Activated T-helper 1 cell treated with anti-CD3 and anti-CD28 coated beads, Interleukin-12 subunit alpha, Interleukin-12 subunit beta, Interleukin-2, Interleukin-4 antibody, amounts not matched to agents 30 ng/mL and 10 ng/mL and 1 ng/mL, durations not matched to agents 14 hours and 24 hours and 36 hours (primary cell): ENCODE measurements around the gene PCNX2. TPM values are rescaled to one million over a fixed set of nuclear protein-coding genes. Genes with fewer than 3 reads are reported as not detected.

Experiments used
- DNase-seq: peaks from one replicate; pipeline ENCODE4 v3.0.0; 2021; ENCODE audit warnings: low spot score
- H3K27ac Mint-ChIP-seq: one replicate; pipeline ENCODE4 v1.8.0; 2021; ENCODE audit warnings: mild to moderate bottlenecking, mixed read lengths
- H3K27me3 Mint-ChIP-seq: one replicate; pipeline ENCODE4 v1.8.0; 2022; ENCODE audit warnings: mild to moderate bottlenecking, moderate library complexity, mixed read lengths; ENCODE audit not compliant: insufficient read depth
- H3K36me3 Mint-ChIP-seq: one replicate; pipeline ENCODE4 v1.8.0; 2021; ENCODE audit warnings: low read depth, mixed read lengths
- H3K4me1 Mint-ChIP-seq: one replicate; pipeline ENCODE4 v1.8.0; 2021; ENCODE audit warnings: low read depth, mixed read lengths
- H3K4me3 Mint-ChIP-seq: one replicate; pipeline ENCODE4 v1.8.0; 2021; ENCODE audit warnings: mild to moderate bottlenecking, moderate library complexity, mixed read lengths
- H3K9me3 Mint-ChIP-seq: one replicate; pipeline ENCODE4 v1.8.0; 2021; ENCODE audit warnings: mixed read lengths
- intact Hi-C: fragments of 100-400 bp; cut with micrococcal nuclease; formaldehyde crosslinking; loops from one replicate; pipeline ENCODE4 v1.15.1; 2024
- total RNA-seq: library from RNA; stranded (reverse); gene quantifications from 2 replicates; pipeline ENCODE4 v1.2.3, GENCODE V29; 2022

PCNX2 gene
- total RNA-seq, 1 donor from 2014 or later, result 33.7 TPM

DNA sequence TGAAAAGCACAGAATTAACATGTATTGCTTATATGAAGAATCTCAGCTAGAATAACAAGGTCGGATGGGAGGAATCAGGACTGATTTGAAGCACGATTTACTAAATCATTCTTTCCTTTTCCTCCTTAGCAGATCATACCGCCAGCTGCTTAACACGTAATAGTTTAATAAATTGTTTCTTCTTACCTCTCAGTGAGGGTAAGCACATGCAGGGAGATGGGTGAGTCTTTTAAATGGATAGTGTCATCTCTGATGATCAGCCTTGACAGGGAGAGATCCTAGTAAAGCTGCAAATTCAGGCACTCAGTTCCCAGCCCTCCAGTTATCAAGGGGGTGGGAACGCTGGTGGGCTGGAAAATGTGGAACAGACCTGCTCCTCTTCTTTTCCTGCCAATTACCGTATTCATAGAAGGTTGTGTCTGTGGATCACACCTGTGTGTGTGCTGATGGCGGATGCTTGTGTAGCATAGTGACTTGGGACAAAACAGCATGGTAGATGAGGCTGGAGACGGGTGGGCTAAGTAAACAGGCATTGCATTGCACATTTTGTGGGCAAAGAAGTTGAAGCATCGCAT is 314.5 kb downstream of the PCNX2 start:
- H3K27ac Mint-ChIP-seq, result no peak overlapping the region
- H3K4me1 Mint-ChIP-seq, result peaks cover 25% of the 10 kb centered on the region

DNA sequence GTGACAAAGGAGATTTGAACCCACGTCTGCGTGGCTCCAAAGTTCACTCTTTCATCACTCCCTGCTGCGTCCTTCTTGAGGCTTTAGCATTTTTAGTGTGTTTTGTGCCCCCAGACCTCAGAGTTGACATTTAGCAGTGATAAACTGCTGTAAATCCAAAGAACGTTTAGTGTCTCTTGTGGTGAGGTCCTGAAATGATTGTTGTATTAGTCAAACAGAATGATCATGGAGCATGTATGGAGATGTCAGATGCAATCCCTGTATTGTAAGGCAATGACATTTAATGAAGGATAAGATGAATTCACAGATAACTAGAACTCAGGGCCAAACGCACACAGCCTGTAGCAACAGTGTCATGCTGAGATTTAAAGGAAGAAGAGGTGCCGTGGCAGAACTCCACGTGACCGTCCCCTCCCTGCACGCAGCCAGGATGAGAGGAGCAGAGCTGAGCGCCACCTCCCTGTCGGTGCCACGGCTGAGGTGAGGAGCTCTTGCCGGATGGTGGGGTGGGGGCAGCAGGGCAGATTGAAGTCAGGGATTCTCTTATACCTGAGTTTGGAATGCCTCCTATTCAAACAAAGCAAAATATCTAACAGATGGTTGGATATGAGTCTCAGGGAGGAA is 315.1 kb downstream of the PCNX2 start:
- H3K27me3 Mint-ChIP-seq, result no peaks in the 10 kb centered on the region
- intact Hi-C loops, result no loop called here
- H3K9me3 Mint-ChIP-seq, result no peaks in the 10 kb centered on the region
- no peak overlapping the region for H3K4me3 Mint-ChIP-seq
- H3K27ac Mint-ChIP-seq, result no peak overlapping the region
- peaks cover 40% of the 10 kb centered on the region for H3K36me3 Mint-ChIP-seq
- DNase-seq, result no peak
- H3K4me1 Mint-ChIP-seq, result peaks cover 25% of the 10 kb centered on the region

More for the DNA sequence above, 314.5 kb downstream of the PCNX2 start:
- intact Hi-C loops, result no loop called here
- no peaks in the 10 kb centered on the region for H3K9me3 Mint-ChIP-seq
- no peak for DNase-seq
- no peak overlapping the region for H3K4me3 Mint-ChIP-seq
- no peaks in the 10 kb centered on the region for H3K27me3 Mint-ChIP-seq
- H3K36me3 Mint-ChIP-seq, result peaks cover 36% of the 10 kb centered on the region

DNA sequence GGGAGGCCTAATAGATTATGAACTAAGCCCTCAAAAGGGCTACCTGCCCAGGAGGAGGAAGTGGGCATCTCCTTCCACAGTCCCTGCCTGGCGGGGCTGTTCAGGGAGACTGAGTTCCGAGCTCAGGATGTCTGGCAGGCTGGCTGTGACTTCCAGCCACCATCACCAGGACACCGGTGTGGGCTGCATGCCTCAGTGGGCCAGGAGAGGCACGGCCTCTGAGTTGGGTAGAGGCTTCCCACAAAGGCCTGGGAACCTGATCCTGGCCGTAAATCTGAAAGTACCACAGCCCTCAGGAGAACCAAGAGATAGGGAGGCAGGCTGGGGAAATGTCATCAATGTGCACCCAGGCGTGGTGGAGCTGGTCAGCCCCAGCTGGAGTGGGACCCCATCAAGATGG is 316.0 kb downstream of the PCNX2 start:
- DNase-seq, result no peak
- intact Hi-C loops, result no loop called here
- H3K36me3 Mint-ChIP-seq, result peaks cover 45% of the 10 kb centered on the region
- peaks cover 2% of the 10 kb centered on the region for H3K9me3 Mint-ChIP-seq
- no peak overlapping the region for H3K4me3 Mint-ChIP-seq
- H3K27me3 Mint-ChIP-seq, result no peaks in the 10 kb centered on the region
- no peak overlapping the region for H3K27ac Mint-ChIP-seq
- H3K4me1 Mint-ChIP-seq, result peaks cover 30% of the 10 kb centered on the region

DNA sequence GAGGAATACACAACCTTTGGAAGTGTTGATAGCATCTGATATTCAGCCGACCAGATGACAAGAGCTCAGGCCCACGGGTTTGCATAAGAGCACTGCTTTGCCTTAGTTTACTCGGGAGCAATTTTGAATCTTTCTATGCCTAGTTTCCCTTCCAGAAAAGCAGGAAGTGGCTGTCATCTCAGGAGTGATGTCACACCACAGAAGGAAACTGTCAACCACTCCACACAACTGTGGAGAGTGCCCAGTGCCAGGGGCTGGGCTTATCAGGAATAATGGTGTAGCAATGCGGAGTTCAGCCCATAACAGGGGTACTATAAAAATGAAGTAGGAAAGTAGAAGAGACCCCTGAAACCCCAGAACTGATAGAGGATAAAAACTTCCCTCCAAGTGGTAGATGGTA is 316.7 kb downstream of the PCNX2 start:
- Mint-ChIP-seq H3K9me3 (peaks cover 9% of the 10 kb centered on the region), H3K36me3 (peaks cover 51% of the 10 kb centered on the region), H3K4me3 (no peak overlapping the region), H3K27ac (peak overlapping the region; percentile 56), H3K4me1 (peaks cover 30% of the 10 kb centered on the region), H3K27me3 (no peaks in the 10 kb centered on the region)
- intact Hi-C loops, result no loop called here
- no peak for DNase-seq

DNA sequence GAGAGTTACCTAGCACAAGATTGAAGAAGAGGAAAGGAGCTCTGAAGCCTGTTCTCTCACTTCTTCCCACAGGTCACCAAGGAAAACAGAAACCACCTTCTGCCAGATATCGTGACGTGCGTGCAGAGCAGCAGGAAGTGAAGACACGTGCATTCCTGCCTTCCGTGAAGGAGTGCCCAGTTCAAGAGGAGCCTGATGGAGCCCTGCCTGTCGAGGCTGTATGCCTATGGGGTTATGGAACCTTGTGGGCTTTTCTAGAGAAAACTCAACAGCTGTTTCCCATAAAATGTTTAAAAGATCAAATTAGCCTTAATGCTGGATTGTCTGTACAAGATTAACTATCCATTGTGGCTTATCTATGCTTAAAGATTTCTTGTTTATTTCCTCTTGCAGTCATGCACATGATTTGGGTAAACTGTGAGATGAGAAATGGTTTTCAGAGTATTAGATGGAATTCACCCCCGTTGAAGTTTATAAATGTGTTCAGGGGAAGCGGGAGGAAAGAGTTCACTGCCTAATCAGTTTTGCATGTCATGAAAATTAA is 317.4 kb downstream of the PCNX2 start:
- intact Hi-C loops, result no loop called here
- no peak for DNase-seq
- no peaks in the 10 kb centered on the region for H3K27me3 Mint-ChIP-seq

DNA sequence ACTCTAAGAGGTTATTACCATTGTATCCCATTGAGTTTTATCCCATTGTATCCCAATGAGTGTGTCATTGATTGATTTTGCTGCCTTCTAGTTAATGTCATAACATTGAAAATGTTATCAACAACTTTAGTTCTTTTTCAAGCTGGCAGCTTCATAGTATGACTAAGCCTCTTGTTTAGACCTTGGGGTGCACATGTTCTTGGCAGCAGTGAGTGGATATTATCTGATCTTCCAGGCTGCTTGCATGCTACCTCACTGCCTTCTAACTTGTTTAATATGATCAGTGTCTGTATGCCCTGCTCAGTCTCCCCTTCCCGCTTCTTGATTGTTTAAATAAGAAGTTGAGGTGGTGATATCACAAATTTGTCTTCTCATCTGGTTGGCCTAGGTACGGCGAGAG is 320.6 kb downstream of the PCNX2 start:
- H3K4me3 Mint-ChIP-seq, result no peak overlapping the region
- peaks cover 30% of the 10 kb centered on the region for H3K4me1 Mint-ChIP-seq
- H3K9me3 Mint-ChIP-seq, result peaks cover 32% of the 10 kb centered on the region
- no peak for DNase-seq
- no peaks in the 10 kb centered on the region for H3K27me3 Mint-ChIP-seq
- peaks cover 65% of the 10 kb centered on the region for H3K36me3 Mint-ChIP-seq
- H3K27ac Mint-ChIP-seq, result no peak overlapping the region
- intact Hi-C loops, result no loop called here

More for the DNA sequence above, 317.4 kb downstream of the PCNX2 start:
- H3K27ac Mint-ChIP-seq, result peak overlapping the region; percentile 74
- peaks cover 16% of the 10 kb centered on the region for H3K9me3 Mint-ChIP-seq
- peaks cover 55% of the 10 kb centered on the region for H3K36me3 Mint-ChIP-seq
- peaks cover 30% of the 10 kb centered on the region for H3K4me1 Mint-ChIP-seq
- H3K4me3 Mint-ChIP-seq, result peak overlapping the region; percentile 22

DNA sequence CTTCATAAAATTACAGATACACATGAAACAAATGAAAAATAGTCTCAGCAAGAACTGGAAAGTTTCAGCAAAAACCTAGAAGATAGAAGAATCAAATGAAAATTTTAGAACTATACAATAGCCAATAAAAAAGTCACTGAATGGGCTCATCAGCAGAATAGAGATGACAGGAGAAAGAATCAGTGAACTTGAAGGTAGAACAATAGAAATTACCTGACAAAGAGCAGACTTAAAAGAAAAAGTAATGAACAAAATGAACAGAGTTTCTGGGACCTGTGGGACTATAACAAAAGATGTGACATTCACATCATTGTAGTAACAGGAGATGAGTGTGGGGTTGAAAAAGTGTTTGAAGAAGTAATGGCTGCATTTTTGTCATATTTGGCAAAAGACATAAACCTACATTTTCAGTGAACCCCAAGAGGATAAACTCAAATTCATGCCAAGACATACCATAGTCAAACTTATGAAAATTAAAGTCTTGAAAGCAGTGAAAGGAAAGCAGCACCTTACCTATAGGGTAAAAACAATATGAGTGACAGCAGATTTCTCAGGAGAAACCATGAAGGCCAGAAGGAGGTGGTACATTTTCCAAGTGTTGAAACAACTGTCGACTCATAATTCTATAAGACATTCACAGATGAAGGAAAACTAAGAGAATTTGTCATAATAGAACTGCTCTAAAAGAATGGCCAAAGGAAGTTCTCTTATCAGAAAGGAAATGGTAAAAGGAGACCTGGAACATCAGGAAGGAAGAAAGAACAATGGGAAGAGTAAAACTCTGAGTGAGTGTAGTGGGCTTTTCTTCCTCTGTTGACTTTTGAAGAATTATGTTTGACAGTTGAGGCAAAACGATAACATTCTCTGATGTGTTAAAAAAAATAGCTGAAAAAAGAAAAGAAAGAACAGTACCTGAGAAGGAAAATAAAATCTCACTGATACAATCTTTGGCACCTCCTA is 321.6 kb downstream of the PCNX2 start:
- Mint-ChIP-seq H3K27me3 (no peaks in the 10 kb centered on the region), H3K4me3 (no peak overlapping the region), H3K9me3 (peaks cover 32% of the 10 kb centered on the region), H3K4me1 (peaks cover 34% of the 10 kb centered on the region), H3K27ac (no peak overlapping the region), H3K36me3 (peaks cover 74% of the 10 kb centered on the region)
- intact Hi-C loops, result no loop called here
- no peak for DNase-seq

DNA sequence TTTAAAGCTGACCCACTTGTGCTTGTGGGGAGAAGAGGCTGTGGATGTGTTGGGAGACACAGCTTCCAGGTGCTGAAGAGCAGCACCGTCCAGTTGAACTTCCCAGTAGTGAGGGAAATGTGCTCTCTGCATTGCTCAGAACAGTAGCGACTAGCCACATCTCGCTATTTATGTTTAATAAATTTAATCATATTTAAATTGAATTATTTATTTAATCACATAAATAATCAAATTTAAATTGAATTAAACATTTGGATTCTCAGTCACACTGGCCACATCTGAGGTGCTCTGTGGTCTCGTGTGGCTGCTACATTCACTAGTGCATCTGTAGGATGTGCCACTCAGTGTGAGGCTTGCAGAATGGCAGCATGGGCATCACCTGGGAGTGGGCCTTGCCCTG is 325.0 kb downstream of the PCNX2 start:
- no peaks in the 10 kb centered on the region for H3K27me3 Mint-ChIP-seq
- no peak overlapping the region for H3K4me3 Mint-ChIP-seq
- intact Hi-C loops, result no loop called here
- H3K4me1 Mint-ChIP-seq, result peaks cover 21% of the 10 kb centered on the region
- H3K36me3 Mint-ChIP-seq, result peaks cover 61% of the 10 kb centered on the region
- DNase-seq, result no peak
- peaks cover 32% of the 10 kb centered on the region for H3K9me3 Mint-ChIP-seq
- H3K27ac Mint-ChIP-seq, result no peak overlapping the region

DNA sequence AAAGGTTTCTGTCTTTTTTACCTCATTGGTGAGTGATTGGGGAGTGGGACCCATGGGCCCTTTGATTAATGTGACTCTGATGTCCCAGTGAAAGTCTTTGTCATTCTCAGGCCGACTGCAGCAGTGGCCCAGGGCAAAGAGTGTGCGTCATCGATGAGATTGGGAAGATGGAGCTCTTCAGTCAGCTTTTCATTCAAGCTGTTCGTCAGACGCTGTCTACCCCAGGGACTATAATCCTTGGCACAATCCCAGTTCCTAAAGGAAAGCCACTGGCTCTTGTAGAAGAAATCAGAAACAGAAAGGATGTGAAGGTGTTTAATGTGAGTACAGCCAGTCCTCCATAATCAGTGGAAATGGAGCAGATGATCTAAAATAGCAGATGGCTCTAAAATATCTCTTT is 325.7 kb downstream of the PCNX2 start:
- intact Hi-C loops, result no loop called here
- H3K9me3 Mint-ChIP-seq, result peaks cover 32% of the 10 kb centered on the region
- no peak overlapping the region for H3K4me3 Mint-ChIP-seq
- H3K4me1 Mint-ChIP-seq, result peaks cover 23% of the 10 kb centered on the region
- H3K27ac Mint-ChIP-seq, result no peak overlapping the region
- H3K36me3 Mint-ChIP-seq, result peaks cover 58% of the 10 kb centered on the region
- H3K27me3 Mint-ChIP-seq, result no peaks in the 10 kb centered on the region
- no peak for DNase-seq

DNA sequence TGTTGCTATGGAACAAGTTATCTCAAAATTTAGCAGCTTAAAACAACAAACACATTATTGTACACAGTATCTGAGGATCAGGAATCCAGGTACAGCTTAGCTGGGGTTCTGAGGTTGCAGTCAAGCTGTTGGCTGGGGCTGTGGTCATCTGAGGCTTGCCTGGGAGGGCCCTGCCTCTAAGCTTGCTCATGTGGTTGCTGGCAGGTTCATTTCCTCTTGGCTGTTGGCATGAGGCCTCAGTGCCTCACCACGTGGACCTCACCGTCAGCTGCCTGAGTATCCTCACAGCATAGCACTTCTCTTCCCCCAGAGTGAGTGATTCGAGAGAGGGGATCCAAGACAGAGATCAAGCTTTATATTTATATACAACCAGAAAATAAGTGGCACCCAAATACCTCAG is 326.6 kb downstream of the PCNX2 start:
- H3K4me1 Mint-ChIP-seq, result peaks cover 23% of the 10 kb centered on the region
- intact Hi-C loops, result no loop called here
- no peak overlapping the region for H3K4me3 Mint-ChIP-seq
- no peaks in the 10 kb centered on the region for H3K27me3 Mint-ChIP-seq
- peaks cover 52% of the 10 kb centered on the region for H3K36me3 Mint-ChIP-seq
- peaks cover 24% of the 10 kb centered on the region for H3K9me3 Mint-ChIP-seq
- DNase-seq, result no peak
- H3K27ac Mint-ChIP-seq, result no peak overlapping the region

DNA sequence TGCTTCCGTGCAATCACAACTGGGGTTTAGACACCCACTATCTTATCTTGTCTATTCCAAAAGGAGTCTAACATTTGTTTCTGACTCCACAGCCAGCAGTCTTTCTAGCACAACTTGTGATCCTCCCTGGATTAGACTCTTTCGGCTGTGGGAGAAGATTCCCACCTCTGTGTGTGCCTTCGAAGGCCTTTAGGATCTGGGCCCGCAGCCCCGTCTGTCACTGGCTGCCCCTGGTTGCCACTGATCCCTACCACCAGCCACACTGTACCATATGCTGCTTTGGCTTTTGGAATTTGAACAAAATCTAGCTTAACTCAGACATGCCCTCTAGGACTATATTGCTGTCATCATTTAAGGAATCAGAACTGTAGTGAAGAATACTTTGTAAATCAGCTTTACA is 327.1 kb downstream of the PCNX2 start:
- intact Hi-C loops, result no loop called here
- Mint-ChIP-seq H3K4me3 (no peak overlapping the region), H3K36me3 (peaks cover 46% of the 10 kb centered on the region), H3K9me3 (peaks cover 18% of the 10 kb centered on the region), H3K4me1 (peaks cover 23% of the 10 kb centered on the region), H3K27ac (no peak overlapping the region), H3K27me3 (no peaks in the 10 kb centered on the region)
- no peak for DNase-seq

DNA sequence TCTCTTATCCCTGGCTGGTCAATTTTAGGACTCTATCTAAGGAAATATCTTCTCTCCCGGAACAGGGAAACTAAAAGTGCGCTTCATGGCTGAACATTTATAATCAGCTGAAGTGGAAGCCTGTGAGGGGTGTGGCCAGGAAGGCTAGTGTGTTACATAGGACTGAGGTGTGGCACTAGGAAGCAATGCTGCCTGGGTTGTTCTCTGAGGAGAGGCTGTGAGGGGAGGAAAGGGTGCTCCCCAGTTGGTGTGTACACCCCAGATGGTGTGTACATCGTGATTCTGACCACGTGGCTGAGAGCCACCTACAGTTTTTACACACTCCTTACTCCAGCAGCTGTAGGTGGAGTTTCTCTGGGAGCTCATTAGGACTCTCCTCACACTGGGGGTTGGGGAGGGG is 328.9 kb downstream of the PCNX2 start:
- no peak overlapping the region for H3K27ac Mint-ChIP-seq
- H3K4me1 Mint-ChIP-seq, result peaks cover 23% of the 10 kb centered on the region
- no peak overlapping the region for H3K4me3 Mint-ChIP-seq
- H3K36me3 Mint-ChIP-seq, result peaks cover 35% of the 10 kb centered on the region
- no peaks in the 10 kb centered on the region for H3K27me3 Mint-ChIP-seq
- peaks cover 4% of the 10 kb centered on the region for H3K9me3 Mint-ChIP-seq
- DNase-seq, result no peak
- intact Hi-C loops, result no loop called here

DNA sequence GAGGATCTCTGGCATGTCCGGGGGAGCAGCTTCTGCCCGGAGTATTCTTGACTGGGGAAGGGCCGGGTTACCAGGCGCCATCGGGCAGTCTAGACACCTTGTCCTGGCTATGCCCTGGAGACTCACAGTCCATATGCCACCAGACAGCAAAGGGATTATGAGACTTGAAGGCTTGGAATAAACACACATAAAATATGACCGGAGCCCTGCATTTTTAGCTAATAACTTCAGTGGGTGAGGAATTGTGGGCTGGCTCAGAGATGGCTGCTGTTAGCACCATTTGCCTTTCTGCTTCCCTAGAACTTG is 329.7 kb downstream of the PCNX2 start:
- Mint-ChIP-seq H3K4me3 (no peak overlapping the region), H3K9me3 (no peaks in the 10 kb centered on the region), H3K4me1 (peaks cover 23% of the 10 kb centered on the region), H3K36me3 (peaks cover 29% of the 10 kb centered on the region), H3K27ac (no peak overlapping the region), H3K27me3 (no peaks in the 10 kb centered on the region)
- DNase-seq, result no peak
- intact Hi-C loops, result no loop called here
